ENCODE results near the gene TAF8.

The TAF8 gene

GRCh38 chr6:42059743-42060142 is 9.4 kb downstream of the TAF8 start:
- DNase-seq (ENCODE audit: low spot score) = no peak

DNA sequence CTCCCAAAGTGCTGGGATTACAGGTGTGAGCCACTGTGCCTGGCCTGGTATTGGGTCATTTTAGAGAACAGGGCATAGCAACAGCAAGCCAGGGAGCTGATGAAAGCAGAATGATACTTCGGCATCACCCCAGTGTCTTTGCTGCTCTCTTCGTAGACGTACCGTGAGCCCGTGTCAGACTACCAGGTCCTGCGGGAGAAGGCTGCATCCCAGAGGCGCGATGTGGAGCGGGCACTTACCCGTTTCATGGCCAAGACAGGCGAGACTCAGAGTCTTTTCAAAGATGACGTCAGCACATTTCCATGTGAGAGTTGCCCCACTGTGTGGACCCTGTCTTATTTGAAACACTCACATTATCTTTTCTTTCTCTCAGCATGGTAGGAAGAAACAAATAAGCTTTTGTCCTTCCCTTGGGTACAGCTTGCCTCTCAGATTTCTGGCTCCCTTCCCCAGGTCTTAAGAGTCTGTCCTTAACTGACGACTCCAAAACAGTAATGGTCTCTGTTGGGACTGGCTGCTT is 15.9 kb downstream of the TAF8 start:
- no peak for DNase-seq (ENCODE audit: low spot score)

- DNase-seq (ENCODE audit: low spot score) = no peak
These were observed 17.8 kb downstream of the TAF8 start for GRCh38 chr6:42068173-42068572.

- no peak for DNase-seq (ENCODE audit: low spot score)
These were observed 18.7 kb downstream of the TAF8 start for GRCh38 chr6:42068872-42069522.

- no peak for DNase-seq (ENCODE audit: low spot score)
These were observed 21.7 kb downstream of the TAF8 start for GRCh38 chr6:42071881-42072583.

DNA sequence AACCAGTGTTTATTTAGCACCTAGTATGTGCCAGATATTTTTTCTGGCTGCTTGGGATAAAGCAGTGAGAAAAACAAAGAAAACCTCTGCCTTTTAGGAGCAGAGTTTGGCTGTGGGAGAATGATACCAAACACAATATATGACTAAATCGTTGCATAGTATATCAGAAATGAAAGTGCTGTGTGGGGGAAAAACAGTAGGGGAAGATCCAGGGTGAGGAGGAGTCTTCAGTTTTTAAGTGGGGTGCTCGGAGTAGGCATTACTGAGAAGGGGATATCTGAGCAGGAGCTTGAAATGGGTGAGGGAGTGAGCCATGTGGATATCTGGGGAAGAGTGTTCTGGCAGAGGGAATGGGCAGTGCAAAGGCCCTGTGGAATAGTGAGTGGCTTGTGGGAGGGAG is 23.0 kb downstream of the TAF8 start:
- no peak for DNase-seq (ENCODE audit: low spot score)

GRCh38 chr6:42075159-42075838 is 25.0 kb downstream of the TAF8 start:
- DNase-seq (ENCODE audit: low spot score) = peak; percentile 78

DNA sequence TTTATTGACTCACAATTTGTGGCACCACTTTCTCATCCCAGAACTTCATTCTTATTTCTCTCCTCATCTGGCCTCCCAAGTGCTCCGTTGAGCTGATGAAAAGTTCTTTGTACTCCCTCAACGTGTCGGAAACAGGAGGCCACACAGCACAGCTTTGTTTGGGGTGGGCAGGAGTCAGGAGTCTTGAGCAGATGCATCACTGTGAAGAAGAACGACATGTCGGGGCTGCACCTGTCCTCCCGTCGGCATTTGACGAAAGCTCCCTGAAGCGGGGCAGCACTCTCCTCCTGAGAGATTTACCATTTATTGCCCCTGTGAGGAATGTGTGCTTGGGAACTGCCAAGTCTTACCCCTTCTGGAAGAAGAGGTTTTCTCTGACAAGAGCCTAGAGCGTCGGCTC is 28.1 kb downstream of the TAF8 start:
- no peak for DNase-seq (ENCODE audit: low spot score)

- DNase-seq (ENCODE audit: low spot score) = no peak
These were observed 29.7 kb downstream of the TAF8 start for GRCh38 chr6:42079941-42080464.

DNA sequence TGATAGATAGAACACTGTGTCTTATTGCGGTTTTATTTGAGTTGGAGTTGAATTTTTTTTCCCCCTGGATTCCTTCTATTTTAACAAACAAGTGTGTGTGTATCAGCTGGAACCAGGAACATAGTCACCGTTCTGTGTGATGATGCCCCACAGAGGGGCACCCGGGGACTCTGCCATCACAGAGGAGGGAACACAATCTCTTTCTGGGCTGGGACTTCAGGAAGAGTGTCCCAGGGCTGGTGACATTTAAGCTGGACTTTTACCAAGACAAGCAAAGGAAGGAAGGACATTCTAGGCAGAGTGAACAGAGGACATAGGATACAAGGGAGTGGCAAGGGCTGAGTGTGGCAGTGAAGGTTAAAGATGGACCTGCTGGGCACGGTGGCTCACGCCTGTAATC is 33.2 kb downstream of the TAF8 start:
- DNase-seq (ENCODE audit: low spot score) = no peak

- no peak for DNase-seq (ENCODE audit: low spot score)
These were observed 34.6 kb downstream of the TAF8 start for GRCh38 chr6:42084889-42085288.

DNA sequence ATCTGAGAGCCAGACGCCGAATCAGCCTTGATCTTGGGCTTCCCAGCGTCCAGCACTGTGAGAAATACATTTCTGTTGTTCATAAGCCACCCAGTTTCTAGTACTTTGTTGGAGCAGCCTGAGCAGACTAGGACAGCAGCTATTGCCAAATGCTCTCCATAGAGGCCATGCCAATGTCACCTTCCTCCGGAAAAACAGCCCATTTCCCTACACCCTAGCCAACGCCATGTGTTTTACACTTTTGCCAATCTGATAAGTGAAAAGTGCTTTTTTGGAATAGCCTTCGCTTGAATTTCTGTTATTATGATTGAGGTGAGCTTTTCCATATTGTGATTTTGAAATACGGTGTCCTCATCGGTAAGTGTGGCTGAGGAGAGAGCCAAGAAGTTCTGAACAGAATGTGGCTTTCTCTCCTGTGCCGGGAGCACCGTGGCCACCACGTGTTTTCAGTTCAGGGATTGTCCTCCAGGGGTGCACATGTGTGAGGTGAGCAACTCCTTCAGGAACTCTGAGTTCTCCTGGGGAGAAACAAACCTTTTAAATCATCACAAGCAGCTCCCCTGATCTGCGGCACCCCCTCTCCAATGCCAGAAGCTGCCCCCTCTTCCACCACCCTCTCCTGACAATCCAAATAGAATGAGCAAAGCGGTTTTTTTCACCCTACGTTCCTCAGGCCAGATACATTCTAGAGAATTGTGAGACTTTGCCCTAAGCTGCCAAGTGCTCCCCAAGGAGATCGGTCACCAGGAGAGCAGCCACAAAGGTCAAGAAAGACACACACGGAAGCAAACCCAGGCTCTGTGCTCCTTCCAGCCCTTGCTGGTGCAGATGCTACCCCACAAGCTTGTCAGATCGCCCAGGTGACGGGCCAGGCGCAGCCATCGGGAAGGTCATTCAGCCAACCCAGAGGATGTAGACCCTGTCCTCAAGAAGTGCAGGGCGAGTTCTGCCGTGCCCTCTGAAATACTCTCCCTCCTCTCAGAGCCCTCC is 36.0 kb downstream of the TAF8 start:
- no peak for DNase-seq (ENCODE audit: low spot score)

DNA sequence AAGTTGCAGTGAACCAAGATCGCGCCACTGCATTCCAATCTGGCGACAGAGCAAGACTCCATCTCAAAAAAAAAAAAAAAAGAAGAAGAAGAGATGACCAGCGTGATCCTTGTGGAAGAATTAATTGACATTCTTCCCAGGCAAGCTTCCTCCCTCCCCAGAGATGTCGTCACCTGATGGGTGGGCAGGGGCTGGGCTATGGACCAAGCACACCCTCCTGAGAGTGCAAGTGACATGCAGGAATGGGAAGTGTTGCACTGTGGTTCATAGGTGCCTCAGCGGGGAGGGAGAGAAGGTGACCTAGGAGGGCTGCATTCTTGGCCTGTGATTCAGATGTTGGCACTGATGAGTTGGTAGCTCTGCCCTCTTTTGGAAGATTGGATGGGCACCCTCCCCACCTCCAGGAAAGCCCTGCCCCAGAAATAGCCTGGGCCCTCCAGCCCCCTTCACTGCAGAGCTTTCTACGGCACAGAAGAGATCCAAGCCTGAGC is 37.8 kb downstream of the TAF8 start:
- no peak for DNase-seq (ENCODE audit: low spot score)

DNA sequence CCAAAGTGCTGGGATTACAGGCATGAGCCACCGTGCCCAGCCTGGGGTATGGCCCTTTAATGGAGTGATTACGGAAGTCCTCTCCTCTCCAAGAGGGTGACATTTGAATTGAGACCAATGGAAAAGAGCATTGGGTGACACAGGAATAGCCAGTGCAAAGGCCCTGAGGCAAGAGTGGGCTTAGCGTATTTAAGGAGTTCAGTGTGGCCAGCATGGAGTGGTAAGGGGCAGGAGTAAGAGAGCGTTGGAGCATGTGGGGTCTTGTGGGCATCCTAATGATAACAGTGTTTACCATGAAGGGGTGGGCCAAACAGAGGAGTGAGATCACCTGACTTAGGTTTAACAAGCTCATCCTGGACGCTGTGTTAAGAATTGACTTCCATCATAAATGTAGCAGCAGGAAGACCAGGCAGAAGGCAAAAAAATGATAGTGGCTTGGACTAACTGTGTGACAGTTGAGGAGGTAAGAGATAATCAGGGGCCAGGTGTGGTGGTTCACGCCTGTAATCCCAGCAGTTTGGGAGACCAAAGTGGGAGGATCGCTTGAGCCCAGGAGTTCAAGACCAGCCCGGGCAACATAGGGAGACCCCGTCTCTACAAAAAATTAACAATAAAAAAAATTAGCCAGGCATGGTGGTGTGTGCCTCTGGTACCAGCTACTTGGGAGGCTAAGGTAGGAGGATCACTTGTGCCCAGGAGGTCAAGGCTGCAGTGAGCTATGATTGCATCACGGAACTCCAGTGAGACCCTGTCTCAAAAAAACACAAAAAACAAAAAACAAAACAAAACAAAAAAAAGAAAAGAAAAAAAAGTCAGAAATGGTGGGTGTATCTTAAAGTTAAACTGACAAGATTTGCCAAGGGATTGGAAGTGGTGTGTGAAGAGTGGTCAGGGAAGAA is 40.7 kb downstream of the TAF8 start:
- no peak for DNase-seq (ENCODE audit: low spot score)

DNA sequence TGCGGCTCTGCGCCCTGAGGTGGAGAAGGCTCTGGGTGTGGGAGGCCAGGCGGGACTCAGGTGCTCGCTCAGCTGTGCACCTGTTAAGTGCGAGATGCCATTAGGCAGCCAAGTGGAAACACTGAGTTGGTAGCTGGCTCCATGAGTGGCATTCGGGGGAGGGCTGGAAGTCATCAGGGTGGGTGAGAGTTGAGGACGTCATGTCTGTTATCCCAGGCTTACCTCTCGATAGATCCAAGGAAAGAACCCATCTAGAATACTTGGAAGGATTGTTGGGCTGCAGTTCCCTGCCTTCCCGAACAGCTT is 41.3 kb downstream of the TAF8 start:
- no peak for DNase-seq (ENCODE audit: low spot score)

DNA sequence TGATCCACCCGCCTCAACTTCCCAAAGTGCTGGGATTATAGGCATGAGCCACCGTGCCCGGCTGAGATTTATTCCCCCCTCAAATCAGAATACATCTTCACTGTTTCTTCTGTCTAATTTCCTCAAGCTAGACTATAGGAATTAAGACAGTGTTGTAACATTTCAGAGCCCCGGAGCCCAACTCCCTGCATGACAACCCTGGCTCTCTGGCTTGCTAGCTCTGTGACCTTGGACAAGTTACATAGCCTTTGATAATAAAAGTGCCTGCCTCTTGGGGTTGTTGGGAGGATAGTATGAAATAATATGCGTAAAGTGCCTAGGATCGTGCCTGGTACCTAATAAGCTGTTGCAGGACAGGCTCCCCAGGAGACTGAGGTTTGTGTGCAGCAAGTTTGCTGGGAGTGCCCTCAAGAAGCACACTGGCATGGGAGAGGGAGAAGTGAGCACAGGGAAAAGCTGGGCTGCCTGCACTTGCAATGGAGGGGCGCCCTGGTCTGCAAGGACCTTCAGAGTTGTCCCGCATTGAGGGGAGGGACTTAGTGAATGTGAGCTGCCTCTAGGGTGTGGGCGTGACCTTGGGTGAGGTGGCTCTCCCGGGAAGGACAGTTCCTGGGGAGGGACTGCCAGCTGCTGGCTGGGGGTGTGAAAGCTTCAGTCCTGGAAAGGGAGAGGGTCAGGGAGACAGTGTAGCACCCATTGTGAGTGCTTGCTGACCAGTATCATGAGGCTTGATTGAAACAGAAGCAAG is 43.4 kb downstream of the TAF8 start:
- DNase-seq (ENCODE audit: low spot score) = no peak

GRCh38 chr6:42095094-42095493 is 44.8 kb downstream of the TAF8 start:
- DNase-seq (ENCODE audit: low spot score) = no peak

- no peak for DNase-seq (ENCODE audit: low spot score)
These were observed 45.6 kb downstream of the TAF8 start for GRCh38 chr6:42095776-42096541.

Data from hepatic stellate cell (primary cell).